Measurements from ENCODE around the gene TSPAN5. TPM values are rescaled to one million over a fixed set of nuclear protein-coding genes. Genes with fewer than 3 reads are reported as not detected.

TSPAN5 gene
- total and polyA plus RNA-seq, 9 of the 15 experiments (the other 6 are each of a cell fraction or from before 2014, with no cell fraction given) = 0.58 to 6.6 (median 0.73) TPM

DNA sequence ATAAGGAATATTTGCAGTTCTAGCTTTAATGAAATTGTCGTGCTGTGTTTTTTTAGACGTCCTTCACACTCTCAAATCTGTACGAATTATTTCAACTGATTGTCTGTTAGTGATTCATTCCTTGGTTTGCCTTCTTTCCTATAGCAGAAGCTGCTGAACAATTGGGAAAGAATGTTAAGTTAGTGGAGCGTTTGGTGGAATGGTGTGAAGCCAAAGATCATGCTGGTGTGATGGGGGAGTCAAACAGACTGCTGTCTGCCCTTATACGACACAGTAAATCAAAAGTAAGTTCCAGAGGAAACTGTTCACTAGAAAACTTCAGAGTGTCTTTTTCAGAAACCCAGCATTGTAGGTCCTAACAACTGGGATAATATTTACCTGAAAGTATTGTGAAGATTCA, 237.3 kb downstream of the TSPAN5 start (continued):
- TF ChIP-seq, protein P1, sequence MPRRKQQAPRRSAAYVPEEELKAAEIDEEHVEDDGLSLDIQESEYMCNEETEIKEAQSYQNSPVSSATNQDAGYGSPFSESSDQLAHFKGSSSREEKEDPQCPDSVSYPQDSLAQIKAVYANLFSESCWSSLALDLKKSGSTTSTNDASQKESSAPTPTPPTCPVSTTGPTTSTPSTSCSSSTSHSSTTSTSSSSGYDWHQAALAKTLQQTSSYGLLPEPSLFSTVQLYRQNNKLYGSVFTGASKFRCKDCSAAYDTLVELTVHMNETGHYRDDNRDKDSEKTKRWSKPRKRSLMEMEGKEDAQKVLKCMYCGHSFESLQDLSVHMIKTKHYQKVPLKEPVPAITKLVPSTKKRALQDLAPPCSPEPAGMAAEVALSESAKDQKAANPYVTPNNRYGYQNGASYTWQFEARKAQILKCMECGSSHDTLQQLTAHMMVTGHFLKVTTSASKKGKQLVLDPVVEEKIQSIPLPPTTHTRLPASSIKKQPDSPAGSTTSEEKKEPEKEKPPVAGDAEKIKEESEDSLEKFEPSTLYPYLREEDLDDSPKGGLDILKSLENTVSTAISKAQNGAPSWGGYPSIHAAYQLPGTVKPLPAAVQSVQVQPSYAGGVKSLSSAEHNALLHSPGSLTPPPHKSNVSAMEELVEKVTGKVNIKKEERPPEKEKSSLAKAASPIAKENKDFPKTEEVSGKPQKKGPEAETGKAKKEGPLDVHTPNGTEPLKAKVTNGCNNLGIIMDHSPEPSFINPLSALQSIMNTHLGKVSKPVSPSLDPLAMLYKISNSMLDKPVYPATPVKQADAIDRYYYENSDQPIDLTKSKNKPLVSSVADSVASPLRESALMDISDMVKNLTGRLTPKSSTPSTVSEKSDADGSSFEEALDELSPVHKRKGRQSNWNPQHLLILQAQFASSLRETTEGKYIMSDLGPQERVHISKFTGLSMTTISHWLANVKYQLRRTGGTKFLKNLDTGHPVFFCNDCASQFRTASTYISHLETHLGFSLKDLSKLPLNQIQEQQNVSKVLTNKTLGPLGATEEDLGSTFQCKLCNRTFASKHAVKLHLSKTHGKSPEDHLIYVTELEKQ (CRISPR knock-in tag; IDR thresholded peaks at IDR 0.05) = no peak
- TF ChIP-seq ZNF780A (CRISPR knock-in tag; IDR thresholded peaks at IDR 0.05) (no peak), SMARCC2 (IDR thresholded peaks at IDR 0.05; ENCODE audit: low read depth) (no peak), SMARCE1 (IDR thresholded peaks at IDR 0.05) (no peak)

Data from K562 (cell line).